ENCODE results near the gene TMCC2. TPM values are rescaled to one million over a fixed set of nuclear protein-coding genes. Genes with fewer than 3 reads are reported as not detected.

The TMCC2 gene
- total RNA-seq, 1 experiment from 2014 or later = 11.9 TPM

DNA sequence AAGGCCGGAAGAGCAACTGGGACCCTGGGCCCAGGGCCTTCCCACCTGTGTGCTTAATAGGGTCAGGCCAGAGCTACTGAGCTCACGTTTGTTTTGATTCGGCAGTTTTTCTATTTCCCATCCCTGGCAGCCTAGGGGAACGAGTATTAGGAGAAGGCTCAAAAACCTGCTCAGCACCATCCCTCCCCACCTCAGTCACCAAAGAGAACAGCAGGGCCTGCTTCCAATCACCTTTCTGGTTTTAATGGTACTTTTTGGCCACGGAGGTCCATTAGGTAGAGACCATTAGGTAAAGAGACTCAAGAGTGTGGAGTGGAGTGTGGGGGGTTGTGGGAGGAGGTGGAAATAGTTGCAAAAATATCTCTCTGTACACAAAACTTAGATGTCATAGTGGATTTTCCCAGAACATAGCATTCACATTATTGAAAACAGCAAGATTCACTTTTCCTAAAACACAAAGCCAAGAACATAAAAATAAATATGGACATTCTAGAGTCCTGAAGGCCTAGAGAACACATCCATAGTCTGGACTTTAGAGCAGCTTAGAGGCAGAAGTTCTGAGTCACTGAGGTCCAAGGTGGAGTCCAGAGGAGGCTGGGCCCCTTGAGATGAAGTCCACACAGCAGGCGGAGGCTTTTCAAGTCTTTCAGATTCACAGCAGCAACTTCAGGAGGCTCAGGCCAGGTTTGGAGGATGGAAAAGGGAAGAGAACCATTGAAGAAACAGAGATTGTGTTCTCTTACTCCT is 74.3 kb downstream of the TMCC2 start:
- peak; percentile 68 for DNase-seq (ENCODE audit: low spot score)

DNA sequence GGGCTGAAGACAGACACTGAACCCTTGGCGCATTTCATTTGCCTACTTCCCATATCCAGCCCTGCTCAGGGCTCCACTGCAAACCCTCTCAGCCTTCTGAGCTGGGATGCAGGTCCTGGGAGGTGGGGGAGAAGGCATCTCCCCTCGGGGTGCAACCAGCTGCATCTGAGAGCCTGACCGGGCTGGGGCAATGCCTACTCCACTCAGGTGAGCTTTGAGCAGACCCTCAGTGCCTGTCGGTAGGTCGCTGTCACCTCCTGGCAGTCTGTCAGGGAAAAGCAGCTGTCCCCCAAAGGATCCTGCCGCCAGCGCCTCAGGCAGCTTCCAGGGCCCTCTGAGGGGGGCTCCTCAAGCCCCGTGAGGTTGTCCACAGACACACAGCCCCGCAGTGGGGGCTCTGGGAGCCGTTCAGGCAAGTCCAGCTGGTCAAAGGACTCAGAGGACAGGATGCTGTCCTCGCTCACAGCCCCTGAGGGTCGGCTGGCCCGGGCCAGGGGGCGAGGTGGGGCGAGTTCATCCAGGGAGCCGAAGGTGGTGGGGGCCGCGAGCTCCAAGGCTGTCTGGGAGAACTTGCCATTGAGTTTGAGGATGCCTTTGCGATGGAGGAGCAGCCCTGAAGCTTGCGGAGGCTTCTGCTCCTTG is 75.6 kb downstream of the TMCC2 start:
- DNase-seq (ENCODE audit: low spot score) = no peak

DNA sequence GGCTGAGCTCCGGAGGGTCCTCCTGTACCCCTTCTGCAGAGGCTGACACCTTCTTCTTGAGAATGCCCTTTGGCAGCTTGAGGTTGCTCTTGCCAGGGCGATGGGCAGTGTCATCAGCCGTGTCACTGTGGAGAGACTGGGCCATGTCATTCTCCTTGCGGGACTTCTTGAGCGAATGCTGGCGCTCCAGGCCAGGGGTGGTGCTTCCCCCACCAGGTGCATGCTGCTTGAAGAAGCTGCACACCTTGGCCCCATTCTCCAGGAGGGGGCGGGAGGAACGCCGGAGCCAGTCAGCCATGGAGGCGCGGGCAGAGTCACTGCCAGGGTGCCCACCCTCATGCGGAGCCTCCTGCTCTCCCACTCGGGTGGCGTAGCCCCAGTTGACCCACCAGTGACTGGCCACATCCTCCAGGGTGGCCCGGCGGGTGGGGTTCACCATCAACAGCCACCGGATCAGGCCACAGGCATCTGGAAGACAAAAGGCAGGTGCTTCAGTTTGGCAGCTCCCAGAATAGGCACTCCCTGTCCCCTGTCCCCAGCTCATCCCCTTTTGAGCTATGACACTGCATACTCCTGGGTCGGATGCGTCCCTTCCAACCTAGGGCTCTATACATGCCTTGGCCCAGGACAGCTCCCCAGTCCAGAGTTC is 76.4 kb downstream of the TMCC2 start:
- DNase-seq (ENCODE audit: low spot score) = no peak

DNA sequence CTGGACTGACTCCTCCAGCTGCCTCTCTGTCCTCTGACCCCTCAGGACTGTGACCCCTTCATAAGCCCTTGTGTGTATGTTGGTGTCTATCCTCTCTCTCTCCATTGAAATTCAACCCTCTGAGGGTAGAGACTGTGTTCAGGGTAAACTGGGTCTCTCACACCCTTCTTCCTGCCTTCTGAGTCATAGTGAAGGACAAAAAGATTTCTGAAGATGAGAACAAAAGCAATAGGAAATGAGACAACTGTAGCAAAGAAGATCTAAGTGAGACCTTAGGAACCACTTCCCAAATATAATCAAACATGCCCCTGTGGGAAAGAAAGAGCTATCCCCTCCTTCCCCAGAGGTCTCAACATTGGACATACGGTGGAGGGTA is 76.9 kb downstream of the TMCC2 start:
- no peak for DNase-seq (ENCODE audit: low spot score)

DNA sequence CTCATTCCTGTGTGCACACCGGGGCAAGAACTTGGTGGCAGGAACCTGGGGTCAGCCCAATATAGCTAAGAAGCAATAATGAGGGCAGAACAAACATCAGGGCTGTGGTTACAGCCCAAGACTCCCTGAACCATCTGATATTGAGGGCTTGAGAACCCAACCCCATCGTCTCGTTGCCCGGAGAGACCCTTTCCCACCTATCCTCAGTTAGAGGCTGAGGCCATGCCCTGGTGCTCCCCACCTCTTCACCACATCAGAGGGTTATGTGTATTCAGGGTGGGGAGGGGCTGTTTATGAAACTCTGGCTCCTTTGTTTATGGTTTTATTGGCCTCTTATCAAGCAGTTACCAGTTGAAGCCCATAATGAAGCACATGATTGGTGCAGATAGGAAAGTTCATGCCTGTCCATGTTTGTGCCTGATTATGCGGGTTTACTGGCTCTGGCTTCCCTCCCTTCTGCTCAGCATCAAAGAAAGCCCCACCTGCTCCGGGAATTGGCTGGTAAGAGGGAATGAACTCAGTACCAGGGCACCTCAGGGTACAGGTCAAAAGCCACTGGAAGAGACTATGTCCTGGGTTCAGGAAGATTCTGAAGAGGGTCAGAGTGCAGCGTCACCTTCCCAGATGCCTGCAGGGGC is 79.3 kb downstream of the TMCC2 start:
- DNase-seq (ENCODE audit: low spot score) = no peak

DNA sequence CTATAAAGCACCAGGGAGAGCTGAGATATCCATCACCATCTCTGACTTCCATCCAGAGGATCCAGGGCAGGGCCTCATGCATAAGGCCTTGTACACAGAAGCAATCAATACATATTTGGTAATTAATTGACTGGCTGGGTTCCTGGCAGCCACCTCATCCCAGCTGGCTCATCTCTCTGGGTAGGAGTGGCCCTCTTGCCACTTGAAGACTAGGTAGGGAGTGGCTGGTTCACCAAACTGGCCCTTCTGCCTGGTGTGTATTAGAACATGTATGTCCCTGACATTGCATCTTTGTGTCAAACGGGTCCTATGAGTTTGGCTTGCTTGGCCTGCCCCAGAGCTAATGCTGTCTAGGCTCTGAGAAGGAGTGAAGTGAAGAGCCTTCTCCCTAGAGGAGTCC is 82.0 kb downstream of the TMCC2 start:
- DNase-seq (ENCODE audit: low spot score) = no peak

DNA sequence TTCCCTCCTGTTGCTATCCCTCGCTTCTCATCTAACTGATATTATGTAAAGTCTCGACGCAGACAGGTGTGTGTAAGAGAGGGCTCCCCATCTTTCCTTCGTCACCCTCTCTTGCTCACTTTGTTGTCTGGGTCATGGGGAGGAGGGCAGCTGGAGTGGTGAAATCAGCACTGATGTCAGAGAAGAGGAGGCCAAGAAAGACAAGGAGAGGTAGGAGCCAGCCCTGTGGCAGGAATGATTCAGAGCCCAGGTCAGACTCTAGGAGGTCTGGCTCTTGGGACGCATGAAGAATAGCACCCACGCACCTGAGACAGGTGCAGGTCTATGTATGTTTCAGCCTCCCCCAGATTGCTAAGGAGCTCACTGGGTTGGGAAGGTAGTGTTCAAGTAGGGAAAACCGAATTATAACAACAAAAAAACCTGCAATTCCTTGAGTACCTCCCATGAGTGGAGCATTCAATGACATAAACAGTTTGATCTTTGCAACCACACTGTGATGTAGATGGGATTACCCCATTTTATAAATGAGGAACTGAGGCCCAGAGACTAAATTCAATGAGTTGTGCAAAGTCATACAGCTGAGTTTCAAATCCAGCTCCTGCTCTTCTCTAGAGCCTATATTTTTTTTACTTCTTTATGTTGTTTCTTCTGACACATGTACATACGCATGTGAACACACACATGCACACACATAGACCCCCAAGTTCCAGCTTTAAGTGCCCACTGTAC is 83.4 kb downstream of the TMCC2 start:
- DNase-seq (ENCODE audit: low spot score) = no peak

DNA sequence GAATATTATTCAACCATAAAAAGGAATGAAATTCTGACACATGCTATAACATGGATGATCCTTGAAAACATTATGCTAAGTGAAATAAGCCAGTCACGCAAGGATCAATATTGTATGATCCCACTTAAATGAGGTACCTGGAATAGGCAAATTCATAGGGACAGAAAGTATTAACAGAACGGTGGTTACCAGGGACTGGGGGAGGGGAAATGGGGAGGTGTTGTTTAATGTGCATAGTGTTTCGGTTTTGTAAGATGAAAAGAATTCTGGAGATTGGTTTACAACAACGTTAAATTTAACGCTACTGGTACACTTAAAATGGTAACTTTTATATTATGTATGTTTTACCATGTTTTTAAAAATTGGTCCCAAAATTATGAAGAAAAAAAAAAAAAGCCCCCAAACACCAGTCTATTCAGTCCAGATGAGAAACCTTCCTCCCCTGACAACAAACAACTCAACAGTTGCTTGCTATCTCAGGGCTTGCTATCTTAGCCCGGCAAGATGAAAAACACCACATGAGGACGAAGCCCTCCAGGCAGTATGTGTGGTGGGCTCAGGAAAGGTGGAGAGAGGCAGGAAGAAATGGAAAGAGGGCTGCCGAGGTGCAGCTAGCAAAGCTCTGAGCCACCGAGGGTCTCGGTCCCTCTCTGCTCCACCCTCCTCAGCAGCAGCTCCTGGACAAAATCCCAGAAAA is 85.3 kb downstream of the TMCC2 start:
- DNase-seq (ENCODE audit: low spot score) = no peak

DNA sequence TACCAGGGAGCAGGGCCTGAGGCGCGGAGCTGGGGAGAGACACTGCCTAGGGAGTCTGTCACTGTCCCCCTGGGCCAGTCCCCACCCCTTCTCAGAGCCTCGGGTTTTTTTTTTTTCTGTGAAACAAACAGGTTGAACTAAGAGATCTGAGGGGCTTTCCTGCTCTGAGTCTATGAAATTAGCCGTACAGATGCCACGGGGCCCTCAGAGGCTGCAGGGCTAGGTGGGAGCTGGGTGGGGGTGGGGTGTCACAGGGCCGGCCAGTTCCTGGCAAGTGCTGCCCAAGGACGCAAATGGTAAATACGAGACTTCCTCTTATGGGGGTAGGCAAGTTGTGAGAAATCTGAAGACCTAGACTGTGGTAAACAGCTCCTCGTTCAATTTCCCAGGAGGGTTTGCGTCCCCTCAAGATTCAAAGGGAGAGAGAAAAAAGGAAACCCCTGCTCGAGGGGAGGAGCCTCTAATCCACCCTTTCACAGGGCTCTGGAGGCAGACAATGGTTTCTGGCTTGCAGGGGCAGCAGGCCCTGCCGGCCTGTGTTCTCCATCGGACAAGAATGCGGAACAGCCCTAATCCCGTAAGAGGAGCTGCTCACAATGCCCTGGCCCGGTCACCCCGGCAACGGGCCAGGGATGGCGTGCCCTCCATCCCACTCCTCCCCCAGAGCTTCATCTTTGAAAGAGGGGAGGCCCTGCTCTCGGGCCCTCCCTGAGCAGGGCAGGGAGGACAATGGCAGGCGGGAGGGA is 86.0 kb downstream of the TMCC2 start:
- no peak for DNase-seq (ENCODE audit: low spot score)

DNA sequence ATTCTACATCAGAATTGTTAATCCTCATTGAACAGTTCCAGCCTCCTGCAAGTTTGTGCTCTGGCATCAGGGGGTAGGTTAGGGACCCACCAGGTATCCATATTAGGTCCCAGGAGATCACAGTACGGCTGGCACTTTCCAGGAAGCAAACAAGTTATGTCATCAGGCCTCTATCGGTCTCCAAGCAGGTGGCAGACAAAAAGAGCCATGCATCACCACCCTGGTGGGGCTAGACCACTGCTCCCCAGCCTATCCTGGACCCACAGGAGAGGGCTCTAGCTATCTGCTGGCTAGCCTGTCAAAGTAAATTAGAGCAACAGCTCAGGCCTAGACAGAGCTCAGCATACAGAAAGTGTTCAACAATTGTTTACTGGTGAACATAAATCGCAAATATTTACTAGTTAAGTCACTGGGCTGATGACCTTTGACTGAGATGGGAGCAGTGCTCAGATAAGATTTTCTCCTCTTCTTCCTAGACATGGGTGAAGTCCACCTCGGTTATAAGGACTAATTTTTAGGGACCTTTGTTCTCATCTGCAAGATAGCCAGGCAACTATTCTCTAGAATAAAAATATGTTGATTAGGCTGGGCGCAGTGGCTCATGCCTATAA is 87.4 kb downstream of the TMCC2 start:
- DNase-seq (ENCODE audit: low spot score) = no peak

DNA sequence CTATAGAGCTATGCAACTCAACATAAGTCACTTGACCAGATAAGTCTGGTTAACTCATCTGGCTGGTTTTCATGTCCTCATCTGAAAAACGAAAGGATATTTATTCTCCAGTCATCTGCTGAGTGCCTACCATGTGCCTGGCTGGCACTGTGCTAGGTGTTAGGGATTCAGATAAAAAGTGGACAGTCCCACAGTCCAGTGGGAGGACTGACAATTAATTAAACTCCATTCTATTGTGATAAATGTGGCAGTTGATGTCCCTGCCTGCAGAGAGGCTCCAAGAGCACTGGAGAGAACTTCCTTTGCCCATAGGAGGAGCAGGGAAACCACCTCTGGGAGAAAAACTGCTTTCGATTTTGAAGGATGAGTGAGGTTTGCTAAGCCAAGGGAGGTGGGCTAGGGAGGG is 88.4 kb downstream of the TMCC2 start:
- peak; percentile 52 for DNase-seq (ENCODE audit: low spot score)

DNA sequence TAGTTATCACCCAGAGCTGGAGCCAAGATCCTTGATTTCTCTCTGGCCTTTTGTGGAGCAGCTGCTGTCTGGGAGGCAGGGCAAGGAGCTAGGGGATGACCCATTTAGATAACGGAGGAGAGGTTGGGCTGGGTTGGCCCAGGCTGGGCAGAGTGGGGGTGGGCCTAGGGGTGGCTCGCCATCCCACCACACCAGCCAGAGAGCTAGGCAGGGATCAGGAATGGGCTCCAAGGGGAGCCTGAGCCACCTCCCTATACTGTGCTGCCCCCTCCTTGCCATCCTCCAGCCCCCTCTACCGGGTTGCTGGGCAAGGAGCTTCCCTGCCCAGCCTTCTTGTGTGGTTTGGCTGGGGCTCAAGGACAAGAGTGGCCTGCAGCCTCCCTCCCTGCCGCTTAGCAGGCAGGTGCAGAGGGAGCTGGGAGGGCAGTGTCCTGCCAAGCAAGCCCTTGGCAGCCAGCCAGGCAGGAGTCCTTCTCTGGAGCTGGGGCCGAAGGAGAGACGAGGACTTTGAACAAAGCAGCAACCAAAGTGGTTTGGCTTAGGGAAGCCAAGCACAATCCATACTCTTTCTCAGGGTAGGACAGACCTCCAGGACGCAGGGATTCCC is 89.7 kb downstream of the TMCC2 start:
- DNase-seq (ENCODE audit: low spot score) = peak; percentile 86

DNA sequence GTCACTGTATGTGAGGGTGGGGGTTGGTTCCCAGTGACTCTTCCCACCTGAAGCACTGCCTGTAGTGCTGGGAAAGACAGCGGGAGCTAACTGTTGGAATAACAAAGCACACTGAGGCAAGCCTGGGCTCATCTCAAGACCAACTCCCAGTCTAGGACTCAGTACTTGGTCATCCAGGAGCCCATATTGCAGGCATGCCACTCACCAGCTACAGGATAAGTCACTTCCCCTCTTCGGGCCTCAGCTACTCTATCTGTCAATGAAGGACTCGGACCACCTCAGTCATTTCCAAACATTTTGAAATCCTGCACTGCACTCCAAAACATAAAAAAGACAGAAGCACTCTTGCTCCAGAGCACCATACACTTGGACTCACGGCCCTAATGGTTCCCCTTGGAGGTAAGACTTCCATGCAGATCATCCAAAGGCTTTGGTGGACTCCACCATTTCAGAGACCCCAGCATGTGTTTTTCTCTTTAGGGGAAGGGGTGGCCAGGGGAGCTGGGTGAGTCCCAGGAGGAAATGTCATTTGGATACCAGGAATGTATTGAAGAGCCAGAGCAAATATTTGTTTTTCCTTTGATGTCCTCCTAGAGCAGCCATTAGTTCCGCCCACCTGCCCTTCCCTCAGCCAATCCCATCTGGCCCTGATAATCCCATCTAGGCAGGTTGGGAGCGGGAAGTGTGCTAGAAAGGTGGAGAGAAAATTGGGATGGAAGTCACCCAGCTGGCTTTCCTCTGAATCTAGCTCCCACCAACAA is 90.7 kb downstream of the TMCC2 start:
- DNase-seq (ENCODE audit: low spot score) = peak; percentile 40

DNA sequence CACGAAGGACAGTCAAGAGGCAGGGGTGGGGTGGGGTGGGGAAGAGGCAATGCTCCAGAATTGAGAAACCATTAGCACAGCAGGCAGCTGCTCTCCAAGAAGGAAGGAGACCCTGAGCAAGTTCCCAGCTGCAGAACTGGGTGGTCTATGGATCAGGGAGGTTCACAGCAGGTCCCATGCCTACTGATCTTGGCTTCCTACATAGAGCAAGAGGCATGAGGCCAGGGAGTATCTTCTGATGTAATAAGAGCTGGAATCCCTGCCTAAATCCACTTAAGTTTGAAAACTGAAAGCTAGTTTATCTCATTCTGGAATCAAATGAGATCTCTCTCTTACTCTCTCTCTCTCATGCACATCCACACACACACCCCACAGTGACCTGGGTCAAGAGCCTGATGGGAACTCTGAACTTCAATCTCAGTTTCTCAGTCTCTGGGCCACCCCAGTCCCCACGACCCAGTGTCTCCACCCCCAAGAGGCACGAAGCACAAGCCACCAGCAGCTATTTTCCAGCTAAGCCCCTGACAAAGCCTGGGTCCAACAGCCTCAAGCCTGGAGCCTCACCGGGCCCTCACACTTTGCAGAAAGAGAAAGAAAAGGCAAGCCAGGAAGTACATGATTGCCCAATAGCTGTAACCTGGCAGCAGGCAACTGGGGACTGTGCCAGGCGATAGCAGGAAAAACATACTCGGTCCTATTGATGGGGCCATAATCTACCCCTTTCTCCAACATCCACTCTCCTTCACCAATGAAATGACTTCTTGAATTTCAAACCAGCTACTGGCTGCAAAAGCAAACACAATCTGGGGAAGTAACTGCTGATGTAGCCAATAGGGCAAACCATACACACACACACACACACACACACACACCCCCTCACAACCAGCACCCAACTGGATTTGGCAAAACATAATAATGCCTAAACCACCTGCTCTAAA is 91.6 kb downstream of the TMCC2 start:
- peak; percentile 86 for DNase-seq (ENCODE audit: low spot score)

DNA sequence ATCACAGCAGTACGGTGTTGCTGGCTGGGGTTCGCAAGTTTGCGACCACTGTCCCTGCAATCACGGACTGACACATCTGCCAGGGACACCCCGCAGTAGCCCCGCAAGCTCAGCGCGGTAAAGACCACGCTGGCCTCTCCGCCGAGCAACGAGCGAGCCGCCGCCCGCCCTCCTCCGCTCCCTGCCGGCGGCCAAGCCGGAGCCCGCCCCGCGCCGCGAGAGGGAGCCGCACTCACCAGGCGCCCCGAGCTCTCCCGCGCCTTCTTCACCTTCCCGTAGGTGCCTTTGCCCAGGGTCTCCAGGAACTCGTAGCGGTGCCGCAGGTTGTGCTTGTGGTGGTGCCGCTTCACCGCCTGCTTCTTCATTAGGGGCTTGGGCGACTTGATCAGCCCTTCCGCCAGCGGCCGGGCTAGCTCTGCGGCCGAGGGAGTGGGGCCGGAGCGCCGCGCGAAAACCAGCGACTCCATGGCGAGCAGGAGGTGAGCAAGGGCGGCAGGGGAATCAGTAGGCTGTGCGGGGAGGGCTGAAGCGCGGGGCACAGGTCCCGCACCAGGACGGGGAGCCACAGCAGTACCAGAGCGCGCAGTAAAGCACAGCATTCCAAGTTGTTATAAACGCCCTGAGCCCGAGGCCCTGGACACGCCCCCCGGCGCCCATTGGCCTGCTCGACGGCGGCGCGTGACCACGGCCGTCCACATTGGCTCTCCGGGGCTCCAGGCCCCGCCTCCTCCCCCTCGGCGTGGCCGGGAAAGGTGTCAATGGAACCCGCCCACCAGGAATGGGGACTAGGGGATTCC is 93.6 kb downstream of the TMCC2 start, which contains the start of gene NUAK2:
TSS of gene NUAK2 (minus strand) at position 584 of the 797 bp plus-strand sequence. CDS start at position 467, 117 bp downstream.
- peak; percentile 96 for DNase-seq (ENCODE audit: low spot score)

DNA sequence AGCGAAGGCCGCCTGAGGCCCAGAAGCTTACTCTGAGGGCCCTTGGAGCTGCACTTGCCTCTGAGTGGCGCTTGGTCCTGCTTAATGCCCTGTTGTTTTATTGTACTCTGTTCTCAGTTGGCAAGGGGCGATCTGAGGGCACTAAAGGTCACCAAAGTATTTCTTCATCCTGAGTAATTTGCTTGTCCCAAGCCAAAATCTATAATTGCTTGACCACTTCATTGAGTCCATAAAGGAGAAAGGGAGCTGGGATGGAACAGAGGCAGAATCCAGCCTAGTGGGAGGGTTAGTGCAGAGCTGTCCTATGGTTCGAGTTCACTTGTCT is 94.2 kb downstream of the TMCC2 start:
- DNase-seq (ENCODE audit: low spot score) = no peak

All from A172 (cell line).